Retinal pigment epithelial cell (primary cell): ENCODE results near the gene TASL.
"Not testable (repeated sequence)": the region's sequence is repeated elsewhere in the genome, so short reads cannot be mapped to it uniquely, and the experiment has no call there.

Experiments used
- DNase-seq: peaks from one replicate; pipeline ENCODE4 v3.0.0-alpha.2; 2010; ENCODE audit warnings: low read depth
- H3K4me3 ChIP-seq: 2 replicates; pipeline ENCODE4 v1.5.1; 2011; ENCODE audit warnings: mild to moderate bottlenecking, low read length, control low read depth, moderate library complexity
- TF ChIP-seq, protein P1 (sequence below): conservative IDR thresholded peaks from 2 replicates; pipeline ENCODE4 v1.5.1; 2011; ENCODE audit warnings: low read depth, low read length, control low read depth, inconsistent platforms

Gene TASL

DNA sequence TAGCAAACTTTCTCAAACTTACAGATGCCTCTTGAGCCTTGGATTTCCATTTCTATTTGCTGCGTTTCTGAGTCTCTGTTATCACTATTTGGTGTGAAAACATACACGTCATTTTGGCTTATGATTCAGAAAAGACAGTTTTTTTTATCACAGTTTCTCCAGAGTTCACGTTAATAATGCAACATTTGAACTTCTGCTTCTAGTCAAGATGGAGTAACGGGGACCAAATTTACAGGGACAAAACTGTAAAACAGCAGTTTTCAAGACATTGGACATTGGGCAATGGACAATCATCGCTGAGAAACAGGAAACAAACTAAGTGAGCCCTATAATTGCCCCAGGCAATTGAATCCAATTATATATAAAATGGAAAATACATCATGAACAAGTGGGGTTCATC lies 36.2 kb upstream of the TASL start:
- H3K4me3 ChIP-seq: no peak overlapping the region
- DNase-seq: no peak
- TF ChIP-seq, protein P1, sequence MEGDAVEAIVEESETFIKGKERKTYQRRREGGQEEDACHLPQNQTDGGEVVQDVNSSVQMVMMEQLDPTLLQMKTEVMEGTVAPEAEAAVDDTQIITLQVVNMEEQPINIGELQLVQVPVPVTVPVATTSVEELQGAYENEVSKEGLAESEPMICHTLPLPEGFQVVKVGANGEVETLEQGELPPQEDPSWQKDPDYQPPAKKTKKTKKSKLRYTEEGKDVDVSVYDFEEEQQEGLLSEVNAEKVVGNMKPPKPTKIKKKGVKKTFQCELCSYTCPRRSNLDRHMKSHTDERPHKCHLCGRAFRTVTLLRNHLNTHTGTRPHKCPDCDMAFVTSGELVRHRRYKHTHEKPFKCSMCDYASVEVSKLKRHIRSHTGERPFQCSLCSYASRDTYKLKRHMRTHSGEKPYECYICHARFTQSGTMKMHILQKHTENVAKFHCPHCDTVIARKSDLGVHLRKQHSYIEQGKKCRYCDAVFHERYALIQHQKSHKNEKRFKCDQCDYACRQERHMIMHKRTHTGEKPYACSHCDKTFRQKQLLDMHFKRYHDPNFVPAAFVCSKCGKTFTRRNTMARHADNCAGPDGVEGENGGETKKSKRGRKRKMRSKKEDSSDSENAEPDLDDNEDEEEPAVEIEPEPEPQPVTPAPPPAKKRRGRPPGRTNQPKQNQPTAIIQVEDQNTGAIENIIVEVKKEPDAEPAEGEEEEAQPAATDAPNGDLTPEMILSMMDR: no peak

DNA sequence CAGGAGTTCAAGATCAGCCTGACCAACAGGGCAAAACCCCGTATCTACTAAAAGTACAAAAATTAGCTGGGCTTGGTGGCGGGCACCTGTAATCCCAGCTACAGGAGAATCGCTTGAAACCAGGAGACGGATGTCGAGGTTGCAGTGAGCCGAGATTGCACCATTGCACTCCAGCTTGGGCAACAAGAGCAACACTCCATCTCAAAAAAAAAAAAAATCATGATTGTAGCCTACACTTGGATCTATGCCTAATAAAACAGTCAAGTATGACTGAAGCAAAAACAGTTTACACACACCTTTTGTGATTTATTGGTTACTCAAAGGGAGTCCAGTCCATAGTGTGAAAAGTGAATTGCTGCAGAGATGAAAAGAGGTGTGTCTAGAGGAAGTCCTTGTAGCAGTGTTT lies 34.7 kb upstream of the TASL start:
- DNase-seq: no peak
- TF ChIP-seq, protein P1: no peak
- no peak overlapping the region for H3K4me3 ChIP-seq

DNA sequence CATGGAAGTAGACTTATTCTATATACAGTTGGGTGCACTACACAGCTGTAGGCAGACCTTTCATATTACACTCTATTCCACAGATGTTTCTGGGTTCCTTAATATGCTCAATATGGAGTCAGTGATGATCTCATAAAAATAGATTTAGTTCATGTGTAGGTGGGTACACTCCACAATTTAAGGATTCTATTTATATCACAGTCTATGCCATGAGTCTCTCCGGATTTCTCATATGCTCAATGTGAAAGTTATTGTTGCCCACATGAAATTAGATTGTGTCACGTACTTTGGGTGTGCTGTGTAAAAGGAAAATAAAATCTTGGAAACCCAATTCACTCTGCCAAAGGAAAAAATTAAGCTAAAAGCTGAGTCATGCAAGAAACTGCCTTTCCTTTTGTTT lies 32.5 kb upstream of the TASL start:
- TF ChIP-seq, protein P1: no peak
- no peak overlapping the region for H3K4me3 ChIP-seq
- no peak for DNase-seq

DNA sequence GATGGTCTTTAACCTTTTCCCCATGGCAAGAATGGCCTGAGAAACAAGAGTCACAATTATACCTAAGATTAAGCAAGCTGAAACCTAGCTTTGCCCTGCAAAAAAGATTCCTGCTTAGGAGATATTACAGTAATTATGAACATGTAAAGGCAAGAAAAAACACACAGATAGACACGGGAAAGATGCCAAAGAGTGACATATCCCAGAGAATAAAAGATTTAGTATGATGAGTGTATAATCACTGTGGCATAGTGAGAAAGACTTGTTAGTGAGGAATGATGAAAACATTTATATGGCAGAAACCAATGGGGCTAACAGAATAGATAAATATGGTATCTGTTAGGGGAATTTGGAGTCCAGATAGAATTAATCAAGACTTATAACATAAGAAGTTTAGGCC lies 29.6 kb upstream of the TASL start:
- no peak overlapping the region for H3K4me3 ChIP-seq
- no peak for DNase-seq
- TF ChIP-seq, protein P1: no peak

DNA sequence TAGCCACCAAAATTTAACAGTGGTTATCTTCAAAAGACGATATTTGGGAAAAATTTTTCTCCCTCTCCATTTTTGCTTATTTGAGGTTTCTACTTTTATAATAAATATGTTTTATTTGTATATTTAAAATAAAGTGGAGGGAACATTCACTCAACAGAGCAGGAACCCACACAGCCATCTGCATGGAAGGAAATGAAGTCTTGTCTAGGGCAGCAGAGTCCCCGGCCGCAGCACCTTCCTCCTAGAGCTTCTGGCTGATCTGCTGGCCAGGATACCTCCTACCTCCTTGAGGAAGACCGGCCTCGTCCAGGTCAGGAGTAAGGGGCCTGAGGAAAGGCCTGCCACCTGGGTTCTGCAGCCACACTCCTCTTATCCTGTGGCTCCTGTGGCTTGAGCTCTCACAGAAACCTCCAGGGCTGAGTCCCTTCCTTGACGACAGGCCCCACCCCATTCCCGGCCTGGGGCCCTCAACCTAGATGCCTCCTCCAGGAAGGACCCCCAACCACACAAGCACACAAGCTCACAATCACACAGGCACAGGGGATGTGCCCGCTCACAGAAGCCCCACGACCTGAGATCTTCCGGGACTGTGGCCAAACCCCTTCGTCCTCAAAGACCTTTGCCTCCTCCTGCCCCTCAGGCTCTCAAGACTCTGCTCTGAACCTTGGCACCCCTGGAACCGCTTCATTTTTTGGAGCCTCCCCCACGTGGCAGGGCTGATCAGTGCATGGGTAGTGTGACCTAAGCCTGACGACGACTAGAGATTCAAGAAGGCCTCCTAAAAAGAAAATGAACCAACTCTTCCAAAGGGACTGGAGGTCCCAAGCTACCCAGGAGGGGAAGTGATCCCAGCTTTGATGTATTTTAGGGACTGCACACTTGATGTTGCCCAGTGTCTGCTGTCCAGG lies 23.0 kb upstream of the TASL start:
- not testable (repeated sequence) for H3K4me3 ChIP-seq, DNase-seq

DNA sequence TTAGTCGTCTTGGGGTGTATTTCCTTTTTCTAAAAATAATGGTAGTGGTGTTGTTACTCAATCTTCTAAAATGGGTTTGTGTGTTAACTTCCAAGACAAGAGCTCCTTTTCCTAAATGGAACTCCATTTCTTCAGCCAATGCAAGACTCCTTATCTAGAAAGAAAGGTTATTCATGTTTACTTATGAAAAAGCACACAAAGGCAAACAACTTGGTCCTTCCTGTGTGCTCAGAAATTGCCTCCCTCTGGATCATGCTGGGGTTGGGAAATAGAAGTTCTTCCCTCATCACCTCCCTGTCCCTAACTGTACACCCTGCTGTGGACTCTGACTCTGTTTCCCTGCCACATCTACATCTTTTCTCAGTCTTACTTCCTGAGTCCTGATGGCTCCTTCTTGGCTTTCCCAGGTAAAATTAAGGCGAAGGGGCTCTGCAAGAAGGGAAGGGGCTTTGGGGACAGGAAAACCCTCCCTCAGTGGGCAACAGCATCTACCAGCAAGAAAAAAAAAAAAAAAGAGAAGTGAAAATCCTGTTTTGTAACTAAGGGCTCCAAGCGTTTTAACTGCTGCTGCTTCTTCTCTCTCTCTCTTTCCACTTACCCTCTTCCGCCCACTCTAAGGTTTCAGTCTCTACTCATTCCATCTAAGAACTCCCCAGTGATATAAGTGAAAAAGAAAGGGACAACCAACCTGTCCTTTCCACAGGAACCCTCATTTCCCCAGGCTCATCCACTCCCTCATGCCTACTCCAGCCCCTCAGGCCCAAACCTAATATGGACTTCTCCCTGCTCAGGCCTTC lies 19.8 kb upstream of the TASL start:
- TF ChIP-seq, protein P1: no peak
- no peak for DNase-seq
- H3K4me3 ChIP-seq: no peak overlapping the region

DNA sequence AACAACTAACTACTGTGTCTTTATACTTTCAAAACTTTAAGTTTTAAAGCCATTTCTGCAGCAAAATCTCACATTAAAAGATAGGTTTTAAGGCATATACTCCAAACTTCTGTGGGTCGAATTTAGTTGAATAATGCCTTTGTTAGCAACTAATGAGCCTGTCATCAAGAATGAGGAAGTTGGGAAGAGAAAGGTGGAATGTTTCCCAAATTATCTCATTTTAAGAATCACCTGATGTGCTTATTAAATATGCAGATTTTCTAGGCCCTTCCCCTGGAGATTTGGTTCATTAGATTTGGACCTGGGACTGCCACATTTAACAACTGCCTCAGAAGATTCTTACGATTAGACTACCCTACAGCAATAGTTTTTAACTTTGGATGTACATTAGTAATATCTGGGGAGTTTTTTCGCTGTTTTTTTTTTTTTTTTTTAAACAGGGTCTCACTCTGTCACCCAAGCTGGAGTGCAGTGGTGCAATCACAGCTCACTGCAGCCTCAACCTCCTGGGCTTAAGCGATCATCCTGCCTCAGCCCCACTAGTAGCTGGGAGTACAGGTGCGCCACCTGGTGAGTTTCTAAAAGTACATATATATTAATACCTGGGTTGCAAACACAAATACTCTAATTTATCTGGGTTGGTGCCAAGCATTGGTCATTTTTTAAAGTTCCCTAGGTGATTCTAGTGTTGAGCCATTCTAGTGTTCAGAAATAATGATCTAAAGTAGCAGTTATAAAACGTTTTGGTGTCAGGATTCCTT lies 16.1 kb upstream of the TASL start:
- DNase-seq: no peak
- H3K4me3 ChIP-seq: no peak overlapping the region
- TF ChIP-seq, protein P1: no peak
